Measurements from ENCODE around the gene SART3. TPM values are rescaled to one million over a fixed set of nuclear protein-coding genes. Genes with fewer than 3 reads are reported as not detected.

Gene SART3
- total RNA-seq, 1 experiment from 2014 or later: 66.3 TPM

GRCh38 chr12:108517288-108518100 lies 43.5 kb downstream of the SART3 start:
- in situ Hi-C loops (cut with HindIII; ENCODE audit: low pct_unique_long_range_greater_than_20kb, low sequenced_read_pairs): no loop called here

GRCh38 chr12:108516511-108517275 lies 44.3 kb downstream of the SART3 start:
- DNase-seq (ENCODE audit: low read depth, low spot score): peak; percentile 43
- in situ Hi-C loops (cut with HindIII; ENCODE audit: low pct_unique_long_range_greater_than_20kb, low sequenced_read_pairs): no loop called here

More at GRCh38 chr12:108517288-108518100, 43.5 kb downstream of the SART3 start:
- no peak for DNase-seq (ENCODE audit: low read depth, low spot score)

- in situ Hi-C loops (cut with HindIII; ENCODE audit: low pct_unique_long_range_greater_than_20kb, low sequenced_read_pairs): no loop called here
- DNase-seq (ENCODE audit: low read depth, low spot score): no peak
Measured at GRCh38 chr12:108515916-108516315, 45.1 kb downstream of the SART3 start.

GRCh38 chr12:108514973-108515814 lies 45.8 kb downstream of the SART3 start, which contains the start of gene FICD:
TSS of gene FICD (plus strand) at chr12:108515277. CDS start at chr12:108516973, 1,696 bp downstream.
- in situ Hi-C loops (cut with HindIII; ENCODE audit: low pct_unique_long_range_greater_than_20kb, low sequenced_read_pairs): no loop called here
- peak; percentile 99 for DNase-seq (ENCODE audit: low read depth, low spot score)

GRCh38 chr12:108514468-108514972 lies 46.5 kb downstream of the SART3 start:
- in situ Hi-C loops (cut with HindIII; ENCODE audit: low pct_unique_long_range_greater_than_20kb, low sequenced_read_pairs): no loop called here
- DNase-seq (ENCODE audit: low read depth, low spot score): no peak

- in situ Hi-C loops (cut with HindIII; ENCODE audit: low pct_unique_long_range_greater_than_20kb, low sequenced_read_pairs): no loop called here
- peak; percentile 82 for DNase-seq (ENCODE audit: low read depth, low spot score)
Measured at GRCh38 chr12:108511633-108512540, 49.1 kb downstream of the SART3 start.

GRCh38 chr12:108510836-108511235 lies 50.1 kb downstream of the SART3 start:
- DNase-seq (ENCODE audit: low read depth, low spot score): no peak
- in situ Hi-C loops (cut with HindIII; ENCODE audit: low pct_unique_long_range_greater_than_20kb, low sequenced_read_pairs): no loop called here

- DNase-seq (ENCODE audit: low read depth, low spot score): no peak
- in situ Hi-C loops (cut with HindIII; ENCODE audit: low pct_unique_long_range_greater_than_20kb, low sequenced_read_pairs): no loop called here
Measured at GRCh38 chr12:108509806-108510205, 51.2 kb downstream of the SART3 start.

GRCh38 chr12:108507971-108508642 lies 52.9 kb downstream of the SART3 start:
- no peak for DNase-seq (ENCODE audit: low read depth, low spot score)
- in situ Hi-C loops (cut with HindIII; ENCODE audit: low pct_unique_long_range_greater_than_20kb, low sequenced_read_pairs): no loop called here

GRCh38 chr12:108505129-108505528 lies 55.8 kb downstream of the SART3 start:
- in situ Hi-C loops (cut with HindIII; ENCODE audit: low pct_unique_long_range_greater_than_20kb, low sequenced_read_pairs): no loop called here
- no peak for DNase-seq (ENCODE audit: low read depth, low spot score)

GRCh38 chr12:108502922-108503321 lies 58.1 kb downstream of the SART3 start:
- in situ Hi-C loops (cut with HindIII; ENCODE audit: low pct_unique_long_range_greater_than_20kb, low sequenced_read_pairs): no loop called here
- DNase-seq (ENCODE audit: low read depth, low spot score): no peak

- in situ Hi-C loops (cut with HindIII; ENCODE audit: low pct_unique_long_range_greater_than_20kb, low sequenced_read_pairs): no loop called here
- no peak for DNase-seq (ENCODE audit: low read depth, low spot score)
Measured at GRCh38 chr12:108498136-108498535, 62.8 kb downstream of the SART3 start.

GRCh38 chr12:108495823-108496579 lies 65.0 kb downstream of the SART3 start:
- no peak for DNase-seq (ENCODE audit: low read depth, low spot score)

GRCh38 chr12:108495054-108495453 lies 65.9 kb downstream of the SART3 start:
- peak; percentile 81 for DNase-seq (ENCODE audit: low read depth, low spot score)
- in situ Hi-C loops (cut with HindIII; ENCODE audit: low pct_unique_long_range_greater_than_20kb, low sequenced_read_pairs): no loop called here

More at GRCh38 chr12:108495823-108496579, 65.0 kb downstream of the SART3 start:
- in situ Hi-C loops (cut with HindIII; ENCODE audit: low pct_unique_long_range_greater_than_20kb, low sequenced_read_pairs): no loop called here

- no peak for DNase-seq (ENCODE audit: low read depth, low spot score)
- in situ Hi-C loops (cut with HindIII; ENCODE audit: low pct_unique_long_range_greater_than_20kb, low sequenced_read_pairs): no loop called here
Measured at GRCh38 chr12:108491256-108491655, 69.7 kb downstream of the SART3 start.

Measured in SK-MEL-5 (cell line).